Measurements from ENCODE around the gene RPA3. TPM values are rescaled to one million over a fixed set of nuclear protein-coding genes. Genes with fewer than 3 reads are reported as not detected.

RPA3 gene
- total RNA-seq, 1 experiment from 2014 or later, result 108 TPM

- TF ChIP-seq CTCF (conservative IDR thresholded peaks at IDR 0.05), result no peak
- H3T11ph ChIP-seq (ENCODE audit: low read length), result no peak overlapping the region
- no CpG with 5 or more reads among the region's 5 CpGs for WGBS (ENCODE audit: extremely low coverage, insufficient read length, low lambda C conversion rate)
- H3K27me3 Mint-ChIP-seq (ENCODE audit: low read depth), result no peaks in the 10 kb centered on the region
- no peak overlapping the region for H2BK5ac ChIP-seq (ENCODE audit: insufficient read length, low read length)
- H2BK15ac ChIP-seq (ENCODE audit: low read depth, low read length), result no peak overlapping the region
- H3K18ac ChIP-seq (ENCODE audit: insufficient read length, low read depth, low read length), result no peak overlapping the region
- H4K20me1 ChIP-seq (ENCODE audit: control insufficient read depth, insufficient read depth, insufficient read length), result no peaks in the 10 kb centered on the region
- no peaks in the 10 kb centered on the region for H3K23me2 ChIP-seq (ENCODE audit: insufficient read length, low read depth, low read length, poor library complexity, severe bottlenecking)
- H3K56ac ChIP-seq (ENCODE audit: insufficient read length, low read depth, low read length), result no peak overlapping the region
- no peaks in the 10 kb centered on the region for H3K9me3 ChIP-seq (ENCODE audit: control insufficient read depth, low read depth, low read length)
- no peaks in the 10 kb centered on the region for H3K79me2 ChIP-seq (ENCODE audit: insufficient read depth, low read length)
- H3K4me2 ChIP-seq (ENCODE audit: insufficient read depth, insufficient read length, low read length), result no peak overlapping the region
- H3K4me3 Mint-ChIP-seq, result no peak overlapping the region
- no peak overlapping the region for H2AK5ac ChIP-seq (ENCODE audit: insufficient read length, low read length)
- no peak overlapping the region for H3K9ac ChIP-seq (ENCODE audit: extremely low read depth, insufficient read length, low read length)
- no peak overlapping the region for H4K8ac ChIP-seq (replicated peaks; ENCODE audit: insufficient read length, low read depth, low read length)
- DNase-seq, result no peak
- H3K4me1 Mint-ChIP-seq, result no peaks in the 10 kb centered on the region
- H4K91ac ChIP-seq (ENCODE audit: insufficient read length, low read depth, low read length), result no peak overlapping the region
- no peaks in the 10 kb centered on the region for H3K4me1 ChIP-seq (ENCODE audit: insufficient read depth, low read length)
- no peak overlapping the region for H2BK120ac ChIP-seq (ENCODE audit: low read depth, low read length, poor library complexity, severe bottlenecking)
- no peak overlapping the region for H2BK20ac ChIP-seq (ENCODE audit: low read depth, low read length, poor library complexity, severe bottlenecking)
- no peak overlapping the region for H3K23ac ChIP-seq (ENCODE audit: insufficient read length, low read depth, low read length)
- no peak overlapping the region for H4K5ac ChIP-seq (ENCODE audit: insufficient read length, low read depth, low read length)
- no peak overlapping the region for H2BK12ac ChIP-seq (ENCODE audit: insufficient read length, low read depth, low read length)
- H2AFZ ChIP-seq (ENCODE audit: low read length), result no peak overlapping the region
- no peaks in the 10 kb centered on the region for H3K27me3 ChIP-seq (ENCODE audit: insufficient read depth, low read length)
- H3K27ac ChIP-seq (ENCODE audit: insufficient read length, low read depth, low read length), result no peak overlapping the region
- H3K14ac ChIP-seq (ENCODE audit: insufficient read depth, low read length), result no peak overlapping the region
- no peak overlapping the region; a peak in 1 of 7 replicates for H3K27ac Mint-ChIP-seq
- H3K9me3 Mint-ChIP-seq, result no peaks in the 10 kb centered on the region; a peak in 1 of 5 replicates
- H3K36me3 Mint-ChIP-seq (ENCODE audit: insufficient read depth in 1 of 3, low read depth in 3 of 3), result peaks cover 0 to 6% (median 0%) of the 10 kb centered on the region in 3 experiments; a peak in 4 of 7 replicates
- H3K79me1 ChIP-seq (ENCODE audit: insufficient read depth, low read depth, low read length, poor library complexity, severe bottlenecking), result no peaks in the 10 kb centered on the region
- H3K4ac ChIP-seq (ENCODE audit: low read depth, low read length), result no peak overlapping the region
Observed at GRCh38 chr7:7695111-7695817, 23.1 kb downstream of the RPA3 start.
